WTC11 (cell line): ENCODE measurements around the gene CDIPT. TPM values are rescaled to one million over a fixed set of nuclear protein-coding genes. Genes with fewer than 3 reads are reported as not detected.

Experiments used
- total RNA-seq: library from RNA; stranded (reverse); gene quantifications from 3 replicates; pipeline ENCODE4 v1.2.3, GENCODE V29; 2021

CDIPT gene
- total RNA-seq, 1 experiment from 2014 or later, result 71.7 TPM

Other genes with a start within 250 kb of the CDIPT start
- 2.3 to 2.4 TPM (median 2.3 TPM) in 3 replicates for gene SPN, start 200.0 kb downstream of the CDIPT start, total RNA-seq
- 138 to 187 TPM (median 182 TPM) in 3 replicates for gene QPRT, start 184.0 kb downstream of the CDIPT start, total RNA-seq
- 0.09 to 0.14 TPM (median 0.11 TPM) in 3 replicates for gene C16orf54, start 117.2 kb downstream of the CDIPT start, total RNA-seq
- gene ZG16, start 85.0 kb downstream of the CDIPT start, total RNA-seq, result not detected in 3 replicates
- 165 to 182 TPM (median 175 TPM) in 3 replicates for gene KIF22, start 72.5 kb downstream of the CDIPT start, total RNA-seq
- 392 to 405 TPM (median 395 TPM) in 3 replicates for gene MAZ, start 56.7 kb downstream of the CDIPT start, total RNA-seq
- 20.5 to 25.3 TPM (median 23.6 TPM) in 3 replicates for gene PRRT2, start 51.0 kb downstream of the CDIPT start, total RNA-seq
- gene PAGR1, start 47.1 kb downstream of the CDIPT start, total RNA-seq, result 60.1 to 69.0 TPM (median 66.8 TPM) in 3 replicates
- 8.9 to 10.8 TPM (median 10.0 TPM) in 3 replicates for gene MVP, start 42.8 kb downstream of the CDIPT start, total RNA-seq
- 58.2 to 68.5 TPM (median 64.2 TPM) in 3 replicates for gene SEZ6L2, start 36.3 kb upstream of the CDIPT start, total RNA-seq
- 17.6 to 26.9 TPM (median 20.2 TPM) in 3 replicates for gene ASPHD1, start 37.3 kb upstream of the CDIPT start, total RNA-seq
- gene KCTD13, start 63.0 kb upstream of the CDIPT start, total RNA-seq, result 18.5 to 20.9 TPM (median 19.4 TPM) in 3 replicates
- gene TMEM219, start 98.9 kb upstream of the CDIPT start, total RNA-seq, result 69.6 to 87.6 TPM (median 78.0 TPM) in 3 replicates
- gene TAOK2, start 110.6 kb upstream of the CDIPT start, total RNA-seq, result 38.3 to 42.4 TPM (median 39.2 TPM) in 3 replicates
- gene HIRIP3, start 132.4 kb upstream of the CDIPT start, total RNA-seq, result 18.9 to 21.2 TPM (median 21.1 TPM) in 3 replicates
- 87.6 to 101 TPM (median 92.4 TPM) in 3 replicates for gene INO80E, start 133.0 kb upstream of the CDIPT start, total RNA-seq
- gene DOC2A, start 147.8 kb upstream of the CDIPT start, total RNA-seq, result 10.8 to 16.6 TPM (median 16.4 TPM) in 3 replicates
- gene C16orf92, start 160.0 kb upstream of the CDIPT start, total RNA-seq, result not detected in 3 replicates
- gene TLCD3B, start 168.0 kb upstream of the CDIPT start, total RNA-seq, result 28.1 to 30.3 TPM (median 30.2 TPM) in 3 replicates
- gene ALDOA, start 202.5 kb upstream of the CDIPT start, total RNA-seq, result 1,537 to 1,958 TPM (median 1,913 TPM) in 3 replicates
- gene PPP4C, start 212.8 kb upstream of the CDIPT start, total RNA-seq, result 159 to 164 TPM (median 161 TPM) in 3 replicates
- gene TBX6, start 228.7 kb upstream of the CDIPT start, total RNA-seq, result 5.1 to 7.6 TPM (median 6.6 TPM) in 3 replicates
- 43.7 to 52.7 TPM (median 51.7 TPM) in 3 replicates for gene YPEL3, start 233.0 kb upstream of the CDIPT start, total RNA-seq